ENCODE results near the gene TTYH3. TPM values are rescaled to one million over a fixed set of nuclear protein-coding genes. Genes with fewer than 3 reads are reported as not detected.

Gene TTYH3
- total and polyA plus RNA-seq, 2 donors from 2014 or later = 22.5 to 55.0 TPM

- intact Hi-C loops (cut with DNase I) = no loop called here
- Histone ChIP-seq H3K4me1 (ENCODE audit: control insufficient read depth in 2 of 3, insufficient read depth in 2 of 3, low read depth in 1 of 3, low read length in 3 of 3) (peaks cover 0 to 62% (median 33%) of the 10 kb centered on the region in 3 donors), H3K9me3 (ENCODE audit: control insufficient read depth in 2 of 3, insufficient read depth in 1 of 3, low read length in 3 of 3) (no peaks in the 10 kb centered on the region), H3K36me3 (ENCODE audit: control insufficient read depth in 2 of 3, insufficient read depth in 3 of 3, low read length in 3 of 3) (no peaks in the 10 kb centered on the region), H3K27ac (ENCODE audit: low read depth in 2 of 2, low read length in 2 of 2) (peak overlapping the region; percentile 77 to 80), H3K9ac (ENCODE audit: low read length in 3 of 3) (peak overlapping the region in 1 of 3 donors; percentile 22), H3K27me3 (ENCODE audit: control insufficient read depth, insufficient read depth, low read length) (no peaks in the 10 kb centered on the region), H3K4me3 (ENCODE audit: low read length in 3 of 3) (no peak overlapping the region)
- DNase-seq = peak in 3 of 5 donors; percentile 59 to 86 (median 70)
- no peak for TF ChIP-seq CTCF (IDR thresholded peaks at IDR 0.05; ENCODE audit: borderline replicate concordance, extremely low read depth, insufficient read depth)
- no peak for FAIRE-seq
Measured at GRCh38 chr7:2638224-2638991, 6.6 kb downstream of the TTYH3 start.

GRCh38 chr7:2639181-2639681, 7.4 kb downstream of the TTYH3 start:
- no peak for TF ChIP-seq CTCF (IDR thresholded peaks at IDR 0.05; ENCODE audit: borderline replicate concordance, extremely low read depth, insufficient read depth)
- no peak overlapping the region for H3K4me3 ChIP-seq (ENCODE audit: low read length in 3 of 3)
- H3K27me3 ChIP-seq (ENCODE audit: control insufficient read depth, insufficient read depth, low read length) = no peaks in the 10 kb centered on the region
- DNase-seq (peak in 1 of 5 donors; percentile 77), FAIRE-seq (no peak)
- H3K27ac ChIP-seq (ENCODE audit: low read depth in 2 of 2, low read length in 2 of 2) = peak overlapping the region; percentile 47 to 80
- H3K9me3 ChIP-seq (ENCODE audit: control insufficient read depth in 2 of 3, insufficient read depth in 1 of 3, low read length in 3 of 3) = no peaks in the 10 kb centered on the region
- no peaks in the 10 kb centered on the region for H3K36me3 ChIP-seq (ENCODE audit: control insufficient read depth in 2 of 3, insufficient read depth in 3 of 3, low read length in 3 of 3)
- H3K4me1 ChIP-seq (ENCODE audit: control insufficient read depth in 2 of 3, insufficient read depth in 2 of 3, low read depth in 1 of 3, low read length in 3 of 3) = peaks cover 0 to 55% (median 33%) of the 10 kb centered on the region in 3 donors
- intact Hi-C loops (cut with DNase I) = no loop called here
- peak overlapping the region in 1 of 3 donors; percentile 12 for H3K9ac ChIP-seq (ENCODE audit: low read length in 3 of 3)

GRCh38 chr7:2639695-2640481, 8.1 kb downstream of the TTYH3 start:
- DNase-seq = peak in 1 of 5 donors; percentile 80
- intact Hi-C loops (cut with DNase I) = no loop called here

More at GRCh38 chr7:2639695-2640481, 8.1 kb downstream of the TTYH3 start:
- no peak overlapping the region for H3K4me3 ChIP-seq (ENCODE audit: low read length in 3 of 3)
- FAIRE-seq = no peak
- H3K27ac ChIP-seq (ENCODE audit: low read depth in 2 of 2, low read length in 2 of 2) = peak overlapping the region in 1 of 2 donors; percentile 92
- no peaks in the 10 kb centered on the region for H3K36me3 ChIP-seq (ENCODE audit: control insufficient read depth in 2 of 3, insufficient read depth in 3 of 3, low read length in 3 of 3)
- H3K4me1 ChIP-seq (ENCODE audit: control insufficient read depth in 2 of 3, insufficient read depth in 2 of 3, low read depth in 1 of 3, low read length in 3 of 3) = peaks cover 0 to 59% (median 33%) of the 10 kb centered on the region in 3 donors
- H3K9ac ChIP-seq (ENCODE audit: low read length in 3 of 3) = peak overlapping the region in 1 of 3 donors; percentile 51
- no peaks in the 10 kb centered on the region for H3K27me3 ChIP-seq (ENCODE audit: control insufficient read depth, insufficient read depth, low read length)
- TF ChIP-seq CTCF (IDR thresholded peaks at IDR 0.05; ENCODE audit: borderline replicate concordance, extremely low read depth, insufficient read depth) = no peak
- H3K9me3 ChIP-seq (ENCODE audit: control insufficient read depth in 2 of 3, insufficient read depth in 1 of 3, low read length in 3 of 3) = no peaks in the 10 kb centered on the region

All from kidney (tissue), 14 donors.